Activated effector memory CD4-positive, alpha-beta T cell treated with Interleukin-2 at 50 U/mL for 16 hours (primary cell): Measurements from ENCODE around the gene CYB5R4.
"Not testable (repeated sequence)": the region's sequence is repeated elsewhere in the genome, so short reads cannot be mapped to it uniquely, and the experiment has no call there.

Experiments used
- DNase-seq: peaks from one replicate; pipeline ENCODE4 v3.0.0-alpha.2; 2020

Gene CYB5R4

GRCh38 chr6:83917001-83917400 is 57.5 kb downstream of the CYB5R4 start:
- no peak for DNase-seq

GRCh38 chr6:83920017-83920416 is 60.5 kb downstream of the CYB5R4 start:
- DNase-seq, result no peak

- no peak for DNase-seq
Measured at GRCh38 chr6:83921315-83921714, 61.8 kb downstream of the CYB5R4 start.

- DNase-seq, result no peak
Measured at GRCh38 chr6:83927470-83927869, 68.0 kb downstream of the CYB5R4 start.

- no peak for DNase-seq
Measured at GRCh38 chr6:83928286-83928685, 68.8 kb downstream of the CYB5R4 start.

GRCh38 chr6:83946201-83946833 is 86.8 kb downstream of the CYB5R4 start:
- not testable (repeated sequence) for DNase-seq

- not testable (repeated sequence) for DNase-seq
Measured at GRCh38 chr6:83947983-83948382, 88.5 kb downstream of the CYB5R4 start.

GRCh38 chr6:83948851-83949250 is 89.4 kb downstream of the CYB5R4 start:
- DNase-seq, result no peak

- not testable (repeated sequence) for DNase-seq
Measured at GRCh38 chr6:83951423-83951822, 91.9 kb downstream of the CYB5R4 start.

GRCh38 chr6:83952830-83953229 is 93.3 kb downstream of the CYB5R4 start:
- no peak for DNase-seq

GRCh38 chr6:83954371-83954770 is 94.9 kb downstream of the CYB5R4 start:
- DNase-seq, result no peak

- DNase-seq, result no peak
Measured at GRCh38 chr6:83958241-83958685, 98.8 kb downstream of the CYB5R4 start.

- no peak for DNase-seq
Measured at GRCh38 chr6:83960664-83961063, 101.2 kb downstream of the CYB5R4 start.

GRCh38 chr6:83962582-83962981 is 103.1 kb downstream of the CYB5R4 start:
- DNase-seq, result no peak

- DNase-seq, result no peak
Measured at GRCh38 chr6:83966539-83966938, 107.0 kb downstream of the CYB5R4 start.

- DNase-seq, result no peak
Measured at GRCh38 chr6:83970582-83970981, 111.1 kb downstream of the CYB5R4 start.

GRCh38 chr6:83974409-83975050 is 115.0 kb downstream of the CYB5R4 start:
- no peak for DNase-seq

- DNase-seq, result no peak
Measured at GRCh38 chr6:83976037-83976755, 116.7 kb downstream of the CYB5R4 start.

- DNase-seq, result no peak
Measured at GRCh38 chr6:83976871-83977270, 117.4 kb downstream of the CYB5R4 start.

- no peak for DNase-seq
Measured at GRCh38 chr6:83978324-83978734, 118.8 kb downstream of the CYB5R4 start.

- DNase-seq, result no peak
Measured at GRCh38 chr6:83978997-83979396, 119.5 kb downstream of the CYB5R4 start.

- DNase-seq, result no peak
Measured at GRCh38 chr6:83984411-83984810, 124.9 kb downstream of the CYB5R4 start.

- no peak for DNase-seq
Measured at GRCh38 chr6:83985308-83985713, 125.8 kb downstream of the CYB5R4 start.

- DNase-seq, result no peak
Measured at GRCh38 chr6:83985715-83986114, 126.2 kb downstream of the CYB5R4 start.
